ENCODE results near the gene SPOCK2. TPM values are rescaled to one million over a fixed set of nuclear protein-coding genes. Genes with fewer than 3 reads are reported as not detected.

The SPOCK2 gene
- polyA plus RNA-seq, 3 donors = 0.20 to 1.6 (median 0.45) TPM

GRCh38 chr10:72019085-72019876, 69.1 kb downstream of the SPOCK2 start:
- Mint-ChIP-seq H3K4me3 (no peak overlapping the region), H3K4me1 (peaks cover 9% of the 10 kb centered on the region), H3K9me3 (peaks cover 0 to 14% (median 3%) of the 10 kb centered on the region in 7 donors), H3K27ac (peak overlapping the region in 1 of 7 donors; percentile 5), H3K36me3 (no peaks in the 10 kb centered on the region), H3K27me3 (ENCODE audit: low read depth in 3 of 3) (peaks cover under 1 to 8% (median 4%) of the 10 kb centered on the region in 3 donors)
- intact Hi-C loops (cut with micrococcal nuclease) = no loop called here
- no peak overlapping the region for H3K4me3 ChIP-seq (replicated peaks in 1 of 3; ENCODE audit: low read depth in 2 of 3, low read length in 3 of 3)
- H3K9ac ChIP-seq (ENCODE audit: insufficient read depth, low read length, poor library complexity, severe bottlenecking) = no peak overlapping the region
- H3K79me2 ChIP-seq (ENCODE audit: insufficient read depth, low read length) = no peaks in the 10 kb centered on the region
- H3K27me3 ChIP-seq (ENCODE audit: control insufficient read depth in 2 of 2, insufficient read depth in 2 of 2, low read length in 2 of 2) = no peaks in the 10 kb centered on the region
- H3K4me1 ChIP-seq (ENCODE audit: control insufficient read depth in 1 of 2, insufficient read depth in 2 of 2, low read length in 2 of 2) = peaks cover 0 to 4% of the 10 kb centered on the region in 2 donors
- peaks cover 0 to 5% of the 10 kb centered on the region in 2 donors for H3K9me3 ChIP-seq (replicated peaks in 1 of 2; ENCODE audit: control insufficient read depth in 1 of 2, insufficient read depth in 1 of 2, low read length in 2 of 2)
- H3K27ac ChIP-seq (ENCODE audit: low read depth in 1 of 2, low read length in 2 of 2) = no peak overlapping the region
- H2AFZ ChIP-seq (ENCODE audit: insufficient read depth, low read depth, low read length, poor library complexity, severe bottlenecking) = no peak overlapping the region
- no peak for DNase-seq
- no peaks in the 10 kb centered on the region for H3K36me3 ChIP-seq (replicated peaks in 1 of 2; ENCODE audit: control insufficient read depth in 1 of 2, insufficient read depth in 2 of 2, low read length in 2 of 2)
- no peaks in the 10 kb centered on the region for H4K20me1 ChIP-seq (ENCODE audit: insufficient read depth, low read length)
- H3K4me2 ChIP-seq (replicated peaks; ENCODE audit: extremely low read depth, low read length, poor library complexity, severe bottlenecking) = no peak overlapping the region
- TF ChIP-seq CTCF (IDR thresholded peaks at IDR 0.05) = no peak
- WGBS (ENCODE audit: insufficient coverage) = 90% methylated on average over 10 of the region's 11 CpGs

- Histone ChIP-seq H3K79me2 (ENCODE audit: insufficient read depth, low read length) (no peaks in the 10 kb centered on the region), H3K4me2 (replicated peaks; ENCODE audit: extremely low read depth, low read length, poor library complexity, severe bottlenecking) (no peak overlapping the region), H3K27ac (ENCODE audit: low read depth in 1 of 2, low read length in 2 of 2) (no peak overlapping the region), H3K36me3 (replicated peaks in 1 of 2; ENCODE audit: control insufficient read depth in 1 of 2, insufficient read depth in 2 of 2, low read length in 2 of 2) (no peaks in the 10 kb centered on the region), H3K27me3 (ENCODE audit: control insufficient read depth in 2 of 2, insufficient read depth in 2 of 2, low read length in 2 of 2) (no peaks in the 10 kb centered on the region), H3K4me3 (replicated peaks in 1 of 3; ENCODE audit: low read depth in 2 of 3, low read length in 3 of 3) (no peak overlapping the region), H2AFZ (ENCODE audit: insufficient read depth, low read depth, low read length, poor library complexity, severe bottlenecking) (no peak overlapping the region), H4K20me1 (ENCODE audit: insufficient read depth, low read length) (no peaks in the 10 kb centered on the region), H3K9me3 (replicated peaks in 1 of 2; ENCODE audit: control insufficient read depth in 1 of 2, insufficient read depth in 1 of 2, low read length in 2 of 2) (peaks cover 0 to 5% of the 10 kb centered on the region in 2 donors), H3K4me1 (ENCODE audit: control insufficient read depth in 1 of 2, insufficient read depth in 2 of 2, low read length in 2 of 2) (peaks cover 0 to 4% of the 10 kb centered on the region in 2 donors), H3K9ac (ENCODE audit: insufficient read depth, low read length, poor library complexity, severe bottlenecking) (no peak overlapping the region)
- Mint-ChIP-seq H3K4me3 (peak overlapping the region in 1 of 2 donors; percentile 45), H3K9me3 (peaks cover 0 to 13% (median 3%) of the 10 kb centered on the region in 7 donors), H3K4me1 (peaks cover 9% of the 10 kb centered on the region), H3K27me3 (ENCODE audit: low read depth in 3 of 3) (peaks cover 2 to 10% (median 3%) of the 10 kb centered on the region in 3 donors), H3K27ac (peak overlapping the region in 1 of 7 donors; percentile 54), H3K36me3 (no peaks in the 10 kb centered on the region)
- no peak for TF ChIP-seq CTCF (IDR thresholded peaks at IDR 0.05)
- intact Hi-C loops (cut with micrococcal nuclease) = no loop called here
- no peak for DNase-seq
- WGBS (ENCODE audit: insufficient coverage) = 88% methylated on average over 8 of the region's 13 CpGs
Observed at GRCh38 chr10:72016608-72017300, 71.6 kb downstream of the SPOCK2 start.
